HG03039 (cell line): ENCODE results near the gene FADS6.

Experiments used
- ATAC-seq: cut with Tn5 transposase; IDR thresholded peaks from one replicate; pipeline ENCODE4 v1.9.1; 2021; ENCODE audit warnings: mild to moderate bottlenecking, moderate library complexity; ENCODE audit not compliant: unreplicated experiment

The FADS6 gene

DNA sequence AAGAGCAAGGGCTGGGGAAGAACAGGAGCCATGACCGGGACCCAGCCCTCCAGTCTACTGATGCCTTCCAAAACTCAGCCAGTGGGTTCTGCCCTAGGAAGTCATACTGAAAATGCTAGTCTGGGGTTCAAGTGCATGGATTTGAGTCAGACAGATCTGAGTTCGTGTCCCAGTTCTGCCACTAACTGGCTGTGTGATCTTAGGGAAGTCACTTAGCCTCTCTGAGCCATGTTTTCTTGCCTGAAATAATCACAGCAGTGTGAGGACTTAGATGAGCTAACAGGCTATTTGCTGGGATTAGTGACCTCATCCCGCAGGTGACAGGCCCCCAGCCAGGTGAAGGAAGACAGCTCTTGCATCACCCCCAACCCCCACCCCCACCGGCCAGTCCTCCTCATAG, 38.1 kb downstream of the FADS6 start:
- ATAC-seq = no peak

- no peak for ATAC-seq
Observed at GRCh38 chr17:74854792-74855191, 38.6 kb downstream of the FADS6 start.

GRCh38 chr17:74853669-74854068, 39.8 kb downstream of the FADS6 start:
- no peak for ATAC-seq

DNA sequence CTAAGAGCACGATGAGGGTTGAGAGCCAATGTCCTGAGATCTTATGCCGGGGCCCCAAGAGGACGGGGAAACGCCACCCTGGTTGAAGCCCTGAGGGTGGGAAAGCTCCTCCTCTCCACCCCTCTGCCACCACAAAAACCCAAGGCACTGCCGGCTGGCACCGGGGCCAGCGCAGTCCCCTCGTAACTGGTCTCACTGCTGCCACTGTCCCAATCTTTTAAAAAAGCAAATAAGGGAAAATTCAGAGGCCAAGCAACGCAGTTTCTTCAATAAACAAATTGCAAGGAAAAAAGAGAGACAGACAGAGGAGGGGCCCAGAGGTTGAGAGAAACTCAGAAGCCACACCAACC, 40.4 kb downstream of the FADS6 start:
- ATAC-seq = no peak

DNA sequence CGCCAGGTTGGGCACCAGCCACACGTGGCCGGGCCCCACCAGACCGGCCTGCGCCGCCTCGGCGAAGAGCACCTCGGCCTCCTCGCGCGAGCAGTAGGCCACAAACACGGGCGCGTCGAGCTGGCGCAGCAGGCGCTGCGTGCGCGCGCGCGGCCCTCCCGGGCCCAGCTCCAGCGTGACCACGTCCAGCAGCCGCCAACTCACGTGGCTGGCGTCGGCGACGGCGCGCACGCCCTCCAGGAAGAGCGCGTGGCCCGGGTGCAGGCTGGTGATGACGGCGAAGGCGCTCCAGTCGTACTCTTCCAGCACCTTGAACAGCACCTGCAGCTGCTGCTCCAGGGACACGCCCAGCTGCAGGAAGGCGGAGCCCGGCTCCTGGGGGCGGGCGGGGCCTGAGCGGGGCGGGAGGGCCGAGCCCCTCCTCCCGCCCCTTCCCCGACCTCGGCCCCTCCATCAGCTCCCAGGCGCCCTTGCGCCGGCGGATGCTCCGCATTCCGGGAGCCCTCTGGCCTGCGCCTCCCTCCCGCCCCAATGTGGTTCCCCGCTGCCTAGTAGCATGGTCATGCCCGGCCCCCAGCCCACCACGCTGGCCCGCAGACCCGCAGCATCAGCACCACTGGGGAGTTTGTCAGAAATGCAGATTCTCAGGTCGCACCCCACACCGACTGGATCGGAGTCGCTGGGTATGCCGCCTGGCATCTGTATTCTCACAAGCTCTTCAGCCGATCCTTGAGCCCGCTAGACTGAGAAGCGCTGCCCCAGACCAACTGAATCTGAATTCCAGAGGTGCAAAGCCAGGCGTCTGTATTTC, 41.0 kb downstream of the FADS6 start:
- no peak for ATAC-seq

DNA sequence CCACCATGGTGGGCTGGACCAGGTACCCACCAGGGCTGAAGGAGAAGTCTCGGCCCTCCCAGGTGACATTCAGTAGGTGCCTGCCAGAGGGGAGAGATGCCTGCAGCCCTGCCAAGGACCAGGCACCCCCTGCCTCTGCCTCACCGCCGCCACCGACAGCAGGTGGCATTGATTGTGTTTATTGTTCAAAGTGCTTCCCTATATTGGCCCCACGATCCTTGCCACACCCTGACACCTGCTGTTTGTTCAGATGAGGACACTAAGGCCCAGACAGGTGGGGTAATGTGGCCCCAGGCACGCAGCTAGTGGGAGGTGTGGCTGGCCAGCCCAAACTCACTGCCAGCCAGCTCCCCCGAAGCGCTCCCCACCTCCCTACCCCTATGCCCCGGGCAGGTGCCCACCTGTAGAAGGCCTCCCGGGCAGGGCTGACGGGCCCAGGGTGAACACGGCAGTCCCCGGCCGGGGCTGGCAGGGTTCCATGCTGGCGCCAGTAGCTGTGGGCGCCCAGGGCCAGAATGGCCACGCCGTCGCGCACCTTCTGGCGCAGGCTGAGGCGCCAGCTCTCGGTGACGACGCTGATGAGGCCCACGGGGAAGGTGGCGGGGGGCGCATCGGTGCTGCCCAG, 41.7 kb downstream of the FADS6 start:
- no peak for ATAC-seq

GRCh38 chr17:74850914-74851313, 42.5 kb downstream of the FADS6 start:
- ATAC-seq = no peak

- ATAC-seq = no peak
Observed at GRCh38 chr17:74850310-74850709, 43.1 kb downstream of the FADS6 start.

DNA sequence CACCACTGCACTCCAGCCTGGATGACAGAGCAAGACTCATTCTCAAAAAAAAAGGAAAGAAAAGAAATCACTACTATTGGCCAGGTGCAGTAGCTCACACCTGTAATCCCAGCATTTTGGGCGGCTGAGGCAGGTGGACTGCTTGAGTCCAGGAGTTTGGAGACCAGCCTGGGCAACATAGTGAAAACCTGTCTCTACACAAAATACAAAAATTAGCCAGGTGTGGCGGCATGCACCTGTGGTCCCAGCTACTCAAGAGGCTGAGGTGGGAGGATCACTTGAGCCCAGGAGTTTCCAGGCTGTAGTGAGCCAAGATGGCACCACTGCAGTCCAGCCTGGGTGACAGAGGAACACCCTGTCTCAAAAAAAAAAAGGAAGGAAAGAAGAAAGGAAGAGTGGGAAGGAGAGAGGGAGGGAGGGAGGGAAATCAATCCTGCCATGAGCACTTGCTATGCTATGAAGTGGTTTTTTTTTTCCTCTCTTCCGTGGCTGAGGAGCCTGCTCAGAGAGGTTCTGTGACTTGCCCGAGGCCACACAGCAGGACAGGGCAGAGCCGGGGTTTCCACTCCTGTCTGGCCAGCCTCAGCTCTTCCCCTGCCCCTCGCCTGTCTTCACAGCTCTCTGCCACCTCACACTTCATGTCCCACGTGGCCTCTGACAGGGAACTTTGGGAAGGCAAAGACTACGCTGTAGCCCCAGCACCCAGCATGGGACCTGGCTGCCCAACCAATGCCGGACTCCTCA, 44.6 kb downstream of the FADS6 start:
- ATAC-seq = no peak

- no peak for ATAC-seq
Observed at GRCh38 chr17:74846621-74847020, 46.8 kb downstream of the FADS6 start.

DNA sequence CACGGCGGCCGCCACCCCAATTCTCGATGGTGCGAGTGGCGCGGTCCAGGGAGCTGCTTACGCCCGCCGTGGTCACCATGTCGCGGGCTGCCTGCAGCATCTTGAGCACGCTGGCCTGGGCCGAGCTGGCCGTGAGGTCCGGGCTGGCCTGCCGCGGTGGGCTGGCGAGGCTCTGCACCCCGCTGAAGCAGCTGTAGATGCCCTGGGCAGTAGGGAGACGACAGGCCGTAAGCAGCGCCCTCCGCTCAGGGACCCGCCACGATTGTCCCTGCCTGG, 50.1 kb downstream of the FADS6 start:
- no peak for ATAC-seq

GRCh38 chr17:74842599-74843351, 50.7 kb downstream of the FADS6 start:
- no peak for ATAC-seq

- ATAC-seq = no peak
Observed at GRCh38 chr17:74842146-74842598, 51.3 kb downstream of the FADS6 start.

DNA sequence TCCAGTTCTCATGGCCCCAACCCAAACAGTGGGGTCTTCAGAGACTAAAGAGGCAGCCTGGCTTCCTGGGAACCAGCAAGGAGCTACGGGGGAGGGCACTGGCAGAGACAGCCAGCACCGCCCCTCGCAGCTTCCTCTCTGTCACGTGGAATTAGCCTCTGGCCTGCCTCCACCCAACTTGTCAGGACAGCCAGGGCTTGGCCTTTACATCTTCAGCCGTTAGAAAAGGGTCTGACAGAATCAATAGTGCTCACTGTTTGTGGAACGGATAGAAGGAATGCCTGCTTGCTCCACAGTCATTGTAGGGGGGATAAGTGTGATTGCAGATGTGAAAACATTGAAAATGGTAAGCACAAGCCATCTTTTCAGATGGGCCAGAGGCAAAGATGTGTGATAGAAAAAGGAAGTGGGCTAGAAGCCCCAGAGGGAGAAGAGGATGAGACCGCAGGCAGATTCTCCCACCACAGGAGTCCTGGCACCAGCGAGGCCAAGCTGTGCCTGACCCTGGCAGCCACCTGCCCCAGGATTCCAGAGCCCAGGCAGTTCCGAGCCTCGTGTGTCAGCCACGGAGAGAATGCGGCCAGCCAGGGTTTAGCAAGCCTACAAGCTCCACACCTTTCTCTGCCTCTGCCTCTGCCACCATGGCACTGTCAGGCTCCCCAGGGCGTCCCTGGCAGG, 52.3 kb downstream of the FADS6 start:
- no peak for ATAC-seq

GRCh38 chr17:74839990-74840852, 53.2 kb downstream of the FADS6 start:
- ATAC-seq = no peak

DNA sequence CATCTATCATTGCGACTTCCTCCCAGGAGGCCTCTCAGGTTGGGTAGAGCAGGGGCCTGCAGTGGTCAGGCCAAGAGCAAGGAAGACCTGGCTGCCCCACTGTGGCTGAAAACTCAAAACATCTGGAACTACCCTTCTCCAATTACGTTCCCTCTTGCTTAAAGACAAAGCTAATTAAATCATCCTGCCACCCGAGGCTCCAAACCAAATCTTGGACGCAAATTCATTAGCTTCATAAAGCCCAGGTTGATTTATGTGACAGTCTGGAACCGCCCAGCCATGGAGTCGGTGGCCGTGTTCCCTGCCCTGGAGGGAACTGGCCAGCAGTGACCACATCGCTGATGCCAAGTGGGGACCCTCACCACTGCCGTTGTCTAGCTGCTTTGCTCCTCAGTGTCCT, 55.2 kb downstream of the FADS6 start:
- no peak for ATAC-seq

DNA sequence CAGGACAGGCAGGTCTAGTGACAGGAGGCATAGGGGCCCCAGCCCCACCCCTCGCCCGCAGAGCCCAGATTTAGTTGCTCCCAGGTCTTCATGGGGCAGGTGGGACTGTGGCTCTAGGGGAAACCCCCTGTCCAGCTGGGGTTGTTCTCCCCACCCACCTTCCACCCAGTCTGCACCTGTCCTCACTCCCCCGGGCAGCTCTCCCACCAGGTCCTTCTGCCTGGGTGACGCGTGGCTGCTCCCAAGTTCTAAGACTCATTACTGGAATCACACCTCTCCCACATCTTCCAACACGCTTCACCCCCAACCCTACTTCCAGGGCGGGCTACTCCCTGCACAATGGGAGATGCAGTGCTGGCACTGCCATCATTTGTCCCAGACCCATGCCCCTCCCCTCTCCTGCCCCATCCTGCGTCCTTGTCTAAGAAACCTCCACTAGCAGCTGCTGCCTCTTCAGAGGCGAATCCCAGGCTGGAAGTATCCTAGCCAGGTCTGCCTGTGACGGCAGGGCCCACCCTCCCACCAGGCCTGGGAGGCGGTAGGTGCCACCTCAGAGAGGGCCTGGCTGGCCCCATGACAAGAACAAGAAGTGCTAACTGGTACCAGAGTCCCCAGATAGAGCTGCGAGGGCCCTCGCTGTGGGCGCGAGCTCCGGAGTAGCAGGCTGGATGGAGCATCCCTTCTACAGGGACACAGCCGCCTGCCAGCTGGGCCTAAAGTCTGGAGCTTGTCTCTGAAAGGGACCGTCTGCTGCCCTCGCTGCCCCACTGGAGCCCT, 56.6 kb downstream of the FADS6 start:
- no peak for ATAC-seq

DNA sequence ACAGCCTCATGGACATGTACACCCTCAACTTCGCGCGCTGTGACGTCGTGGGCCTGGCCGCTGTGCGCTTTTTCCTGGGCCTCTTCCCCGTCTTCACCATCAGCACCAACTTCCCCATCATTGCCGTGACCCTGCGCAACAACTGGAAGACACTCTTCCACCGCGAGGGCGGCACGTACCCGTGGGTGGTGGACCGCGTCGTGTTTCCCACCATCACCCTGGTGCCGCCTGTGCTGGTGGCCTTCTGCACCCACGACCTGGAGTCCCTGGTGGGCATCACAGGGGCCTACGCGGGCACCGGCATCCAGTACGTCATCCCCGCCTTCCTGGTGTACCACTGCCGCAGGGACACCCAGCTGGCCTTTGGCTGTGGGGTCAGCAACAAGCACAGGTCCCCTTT, 57.2 kb downstream of the FADS6 start:
- no peak for ATAC-seq
